OCI-LY1 (cell line): ENCODE measurements around the gene MYCL.

Source experiments
- EZH2 ChIP-seq: fragments of 200-600 bp; sonication (generic), shearing (Covaris generic); IDR thresholded peaks from 2 replicates; pipeline ENCODE4 v1.8.0; 2017; ENCODE audit warnings: borderline replicate concordance, mixed run types, mild to moderate bottlenecking, antibody characterized with exemption, low read length, moderate library complexity, mixed read lengths
- TF ChIP-seq, protein P1 (sequence below): fragments of 200-600 bp; sonication (generic), shearing (Covaris generic); IDR thresholded peaks from 2 replicates; pipeline ENCODE4 v1.5.1; 2017; ENCODE audit warnings: mild to moderate bottlenecking, antibody characterized with exemption, low read length, moderate library complexity, mixed read lengths

DNA sequence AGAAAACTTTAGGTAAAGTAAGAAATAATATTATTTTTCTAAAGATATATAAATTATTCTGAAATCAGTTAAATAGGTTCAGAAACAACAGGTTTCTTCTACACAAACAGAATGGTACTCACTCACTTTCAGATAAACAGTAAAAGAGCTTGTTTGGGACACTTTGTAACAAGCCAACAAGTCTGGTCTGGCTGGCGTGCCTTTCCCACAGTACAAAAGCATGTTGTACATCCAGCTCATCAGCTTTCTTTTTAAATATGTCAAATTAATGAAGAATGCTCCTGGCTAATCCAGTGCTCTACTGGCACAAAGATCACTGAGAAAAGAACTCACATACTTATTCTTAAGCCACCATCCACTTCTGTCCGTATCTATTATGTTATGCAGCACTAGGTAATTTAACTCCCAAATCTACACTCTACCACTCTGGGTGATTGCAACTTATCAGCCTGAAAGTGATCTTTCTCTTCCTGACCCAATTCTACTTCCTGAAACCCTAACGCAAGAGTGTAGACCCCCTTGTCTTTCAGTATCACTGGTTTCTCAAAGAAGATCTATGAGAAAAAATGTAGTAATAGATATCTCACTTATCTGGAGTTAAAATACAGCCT lies 51.0 kb downstream of the MYCL start:
- TF ChIP-seq, protein P1, sequence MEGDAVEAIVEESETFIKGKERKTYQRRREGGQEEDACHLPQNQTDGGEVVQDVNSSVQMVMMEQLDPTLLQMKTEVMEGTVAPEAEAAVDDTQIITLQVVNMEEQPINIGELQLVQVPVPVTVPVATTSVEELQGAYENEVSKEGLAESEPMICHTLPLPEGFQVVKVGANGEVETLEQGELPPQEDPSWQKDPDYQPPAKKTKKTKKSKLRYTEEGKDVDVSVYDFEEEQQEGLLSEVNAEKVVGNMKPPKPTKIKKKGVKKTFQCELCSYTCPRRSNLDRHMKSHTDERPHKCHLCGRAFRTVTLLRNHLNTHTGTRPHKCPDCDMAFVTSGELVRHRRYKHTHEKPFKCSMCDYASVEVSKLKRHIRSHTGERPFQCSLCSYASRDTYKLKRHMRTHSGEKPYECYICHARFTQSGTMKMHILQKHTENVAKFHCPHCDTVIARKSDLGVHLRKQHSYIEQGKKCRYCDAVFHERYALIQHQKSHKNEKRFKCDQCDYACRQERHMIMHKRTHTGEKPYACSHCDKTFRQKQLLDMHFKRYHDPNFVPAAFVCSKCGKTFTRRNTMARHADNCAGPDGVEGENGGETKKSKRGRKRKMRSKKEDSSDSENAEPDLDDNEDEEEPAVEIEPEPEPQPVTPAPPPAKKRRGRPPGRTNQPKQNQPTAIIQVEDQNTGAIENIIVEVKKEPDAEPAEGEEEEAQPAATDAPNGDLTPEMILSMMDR = no peak
- no peak for TF ChIP-seq EZH2
